PFSK-1 (cell line): Measurements from ENCODE around the gene LIN9.

Experiments used
- FOXP2 ChIP-seq: optimal IDR thresholded peaks from 2 replicates; pipeline ENCODE3; 2011; ENCODE audit warnings: borderline replicate concordance, control low read depth, inconsistent platforms; ENCODE audit not compliant: insufficient read depth; ENCODE audit errors: extremely low read length, extremely low read depth
- POLR2AphosphoS5 ChIP-seq: IDR thresholded peaks from 2 replicates; pipeline ENCODE4 v1.6.1; 2012; ENCODE audit warnings: low read depth, mild to moderate bottlenecking, control low read depth, low read length, moderate library complexity
- SIN3A ChIP-seq: IDR thresholded peaks from 2 replicates; pipeline ENCODE4 v1.6.1; 2012; ENCODE audit warnings: mild to moderate bottlenecking, low read length, moderate library complexity, borderline replicate concordance; ENCODE audit not compliant: insufficient read depth
- TAF1 ChIP-seq: IDR thresholded peaks from 2 replicates; pipeline ENCODE4 v1.6.1; 2012; ENCODE audit warnings: low read length, control low read depth, borderline replicate concordance; ENCODE audit not compliant: insufficient read depth
- TF ChIP-seq, protein P1 (sequence below), 2 experiments: IDR thresholded peaks; 2 replicates each; pipeline versions ENCODE4 v1.6.1 to v1.8.0; 2011 to 2012; ENCODE audit warnings: low read depth in 2 of 2, low read length in 2 of 2, control low read depth in 1 of 2, inconsistent platforms in 1 of 2, mild to moderate bottlenecking in 1 of 2, moderate library complexity in 1 of 2; ENCODE audit not compliant: insufficient read depth in 1 of 2

Gene LIN9

GRCh38 chr1:226306425-226306824, 2.5 kb downstream of the LIN9 start:
- no peak for TF ChIP-seq FOXP2
- no peak for TF ChIP-seq TAF1
- TF ChIP-seq SIN3A, result no peak
- TF ChIP-seq POLR2AphosphoS5, result no peak
- TF ChIP-seq, protein P1, sequence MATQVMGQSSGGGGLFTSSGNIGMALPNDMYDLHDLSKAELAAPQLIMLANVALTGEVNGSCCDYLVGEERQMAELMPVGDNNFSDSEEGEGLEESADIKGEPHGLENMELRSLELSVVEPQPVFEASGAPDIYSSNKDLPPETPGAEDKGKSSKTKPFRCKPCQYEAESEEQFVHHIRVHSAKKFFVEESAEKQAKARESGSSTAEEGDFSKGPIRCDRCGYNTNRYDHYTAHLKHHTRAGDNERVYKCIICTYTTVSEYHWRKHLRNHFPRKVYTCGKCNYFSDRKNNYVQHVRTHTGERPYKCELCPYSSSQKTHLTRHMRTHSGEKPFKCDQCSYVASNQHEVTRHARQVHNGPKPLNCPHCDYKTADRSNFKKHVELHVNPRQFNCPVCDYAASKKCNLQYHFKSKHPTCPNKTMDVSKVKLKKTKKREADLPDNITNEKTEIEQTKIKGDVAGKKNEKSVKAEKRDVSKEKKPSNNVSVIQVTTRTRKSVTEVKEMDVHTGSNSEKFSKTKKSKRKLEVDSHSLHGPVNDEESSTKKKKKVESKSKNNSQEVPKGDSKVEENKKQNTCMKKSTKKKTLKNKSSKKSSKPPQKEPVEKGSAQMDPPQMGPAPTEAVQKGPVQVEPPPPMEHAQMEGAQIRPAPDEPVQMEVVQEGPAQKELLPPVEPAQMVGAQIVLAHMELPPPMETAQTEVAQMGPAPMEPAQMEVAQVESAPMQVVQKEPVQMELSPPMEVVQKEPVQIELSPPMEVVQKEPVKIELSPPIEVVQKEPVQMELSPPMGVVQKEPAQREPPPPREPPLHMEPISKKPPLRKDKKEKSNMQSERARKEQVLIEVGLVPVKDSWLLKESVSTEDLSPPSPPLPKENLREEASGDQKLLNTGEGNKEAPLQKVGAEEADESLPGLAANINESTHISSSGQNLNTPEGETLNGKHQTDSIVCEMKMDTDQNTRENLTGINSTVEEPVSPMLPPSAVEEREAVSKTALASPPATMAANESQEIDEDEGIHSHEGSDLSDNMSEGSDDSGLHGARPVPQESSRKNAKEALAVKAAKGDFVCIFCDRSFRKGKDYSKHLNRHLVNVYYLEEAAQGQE (IDR thresholded peaks at IDR 0.05; ENCODE audit: insufficient read depth in 1 of 2, low read depth in 2 of 2, low read length in 2 of 2), result no peak

- TF ChIP-seq TAF1, result no peak
- TF ChIP-seq POLR2AphosphoS5, result no peak
- TF ChIP-seq, protein P1 (IDR thresholded peaks at IDR 0.05; ENCODE audit: insufficient read depth in 1 of 2, low read depth in 2 of 2, low read length in 2 of 2), result no peak
- TF ChIP-seq FOXP2, result no peak
- TF ChIP-seq SIN3A, result no peak
These were observed 3.8 kb downstream of the LIN9 start for GRCh38 chr1:226305184-226305583.

- TF ChIP-seq SIN3A (no peak), FOXP2 (no peak), TAF1 (no peak), POLR2AphosphoS5 (no peak)
- TF ChIP-seq, protein P1 (IDR thresholded peaks at IDR 0.05; ENCODE audit: insufficient read depth in 1 of 2, low read depth in 2 of 2, low read length in 2 of 2), result no peak
These were observed 4.5 kb downstream of the LIN9 start for GRCh38 chr1:226304291-226304955.

DNA sequence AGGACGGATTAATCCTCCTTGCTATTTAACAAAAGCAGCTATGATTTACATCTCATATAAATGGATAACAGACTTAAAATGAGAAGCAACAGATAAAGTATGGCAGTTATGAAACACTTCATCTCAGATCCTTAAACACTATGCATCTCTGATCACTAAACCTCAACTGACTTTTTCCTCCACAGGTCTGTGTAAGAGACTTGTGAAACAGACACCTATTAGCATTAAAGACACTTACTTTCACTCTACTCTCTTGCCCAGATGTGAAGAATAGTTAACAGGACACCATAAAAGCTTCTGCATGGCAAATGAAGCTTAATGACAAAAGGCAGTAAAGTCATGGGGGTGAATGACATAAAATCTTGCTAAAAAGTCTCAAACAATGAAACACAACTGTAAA, 6.2 kb downstream of the LIN9 start:
- TF ChIP-seq SIN3A (no peak), POLR2AphosphoS5 (no peak), FOXP2 (no peak), TAF1 (no peak)
- TF ChIP-seq, protein P1 (IDR thresholded peaks at IDR 0.05; ENCODE audit: insufficient read depth in 1 of 2, low read depth in 2 of 2, low read length in 2 of 2), result no peak
